Measurements from ENCODE around the gene PERM1. TPM values are rescaled to one million over a fixed set of nuclear protein-coding genes. Genes with fewer than 3 reads are reported as not detected.

Gene PERM1
- total RNA-seq, 2 donors from 2014 or later: not detected

DNA sequence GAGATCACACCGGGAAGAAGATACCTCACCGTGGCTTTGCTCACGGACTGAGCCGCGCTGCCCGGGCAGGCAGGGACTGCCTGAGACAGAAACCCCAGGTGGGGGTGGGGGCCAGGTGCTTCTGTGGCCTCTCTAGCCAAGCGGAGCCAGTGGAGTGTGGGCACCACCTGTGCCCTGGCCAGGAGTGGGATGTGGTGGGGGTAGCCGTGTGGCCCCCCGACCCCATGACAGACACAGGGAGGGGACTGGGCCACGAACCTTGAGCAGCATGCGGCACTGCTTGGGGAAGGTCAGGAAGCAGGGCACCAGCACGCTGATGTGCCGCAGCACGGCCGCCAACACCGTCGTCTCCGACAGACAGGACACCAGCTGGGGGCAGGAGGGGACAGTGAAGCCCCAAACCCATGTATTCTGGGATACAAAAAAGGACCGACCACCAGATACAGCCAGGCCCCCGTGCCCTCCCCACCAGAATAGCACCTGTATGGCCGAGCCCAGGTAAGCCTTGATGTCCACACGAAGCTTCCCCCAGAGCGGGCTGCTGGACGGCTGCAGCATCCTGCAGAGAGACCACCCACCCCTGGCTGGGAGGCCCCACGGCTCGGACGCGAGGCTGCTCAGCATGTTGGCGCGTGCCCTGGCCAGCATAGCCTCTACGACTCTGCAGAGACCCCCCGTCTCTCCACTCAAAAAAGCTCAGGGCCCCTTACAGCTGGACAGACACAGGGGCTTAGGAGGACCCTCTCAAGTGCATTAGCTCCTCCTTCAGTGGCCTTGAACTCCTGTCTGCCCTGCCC lies 28.2 kb downstream of the PERM1 start:
- peaks cover 12% of the 10 kb centered on the region for H3K4me1 Mint-ChIP-seq
- H3K27ac Mint-ChIP-seq: no peak overlapping the region
- H3K4me3 Mint-ChIP-seq: no peak overlapping the region
- no peaks in the 10 kb centered on the region for H3K27me3 ChIP-seq (ENCODE audit: control insufficient read depth, insufficient read depth, low read length, poor library complexity, severe bottlenecking)
- H3K9me3 Mint-ChIP-seq: no peaks in the 10 kb centered on the region
- WGBS, 2 experiments (ENCODE audit: insufficient coverage in 1 of 2, insufficient read length in 1 of 2): 88 to 92% methylated on average over 23 to 32 of the region's 32 CpGs
- no peak overlapping the region for H3K27ac ChIP-seq (ENCODE audit: low read depth, low read length)
- DNase-seq: no peak
- TF ChIP-seq, protein P1, sequence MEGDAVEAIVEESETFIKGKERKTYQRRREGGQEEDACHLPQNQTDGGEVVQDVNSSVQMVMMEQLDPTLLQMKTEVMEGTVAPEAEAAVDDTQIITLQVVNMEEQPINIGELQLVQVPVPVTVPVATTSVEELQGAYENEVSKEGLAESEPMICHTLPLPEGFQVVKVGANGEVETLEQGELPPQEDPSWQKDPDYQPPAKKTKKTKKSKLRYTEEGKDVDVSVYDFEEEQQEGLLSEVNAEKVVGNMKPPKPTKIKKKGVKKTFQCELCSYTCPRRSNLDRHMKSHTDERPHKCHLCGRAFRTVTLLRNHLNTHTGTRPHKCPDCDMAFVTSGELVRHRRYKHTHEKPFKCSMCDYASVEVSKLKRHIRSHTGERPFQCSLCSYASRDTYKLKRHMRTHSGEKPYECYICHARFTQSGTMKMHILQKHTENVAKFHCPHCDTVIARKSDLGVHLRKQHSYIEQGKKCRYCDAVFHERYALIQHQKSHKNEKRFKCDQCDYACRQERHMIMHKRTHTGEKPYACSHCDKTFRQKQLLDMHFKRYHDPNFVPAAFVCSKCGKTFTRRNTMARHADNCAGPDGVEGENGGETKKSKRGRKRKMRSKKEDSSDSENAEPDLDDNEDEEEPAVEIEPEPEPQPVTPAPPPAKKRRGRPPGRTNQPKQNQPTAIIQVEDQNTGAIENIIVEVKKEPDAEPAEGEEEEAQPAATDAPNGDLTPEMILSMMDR (conservative IDR thresholded peaks at IDR 0.05): no peak
- H3K36me3 Mint-ChIP-seq (ENCODE audit: low read depth): peaks cover 65% of the 10 kb centered on the region
- no peaks in the 10 kb centered on the region for H3K27me3 Mint-ChIP-seq (ENCODE audit: insufficient read depth)
- no peaks in the 10 kb centered on the region for H3K4me1 ChIP-seq (ENCODE audit: control insufficient read depth, insufficient read depth, low read length)
- peaks cover 76% of the 10 kb centered on the region for H3K36me3 ChIP-seq (ENCODE audit: control insufficient read depth, insufficient read depth, low read length)
- no peaks in the 10 kb centered on the region for H3K9me3 ChIP-seq (ENCODE audit: control insufficient read depth, low read length)
- H3K4me3 ChIP-seq (ENCODE audit: low read length): no peak overlapping the region
- no peak overlapping the region for H3K9ac ChIP-seq (ENCODE audit: extremely low read depth, low read length, poor library complexity, severe bottlenecking)

DNA sequence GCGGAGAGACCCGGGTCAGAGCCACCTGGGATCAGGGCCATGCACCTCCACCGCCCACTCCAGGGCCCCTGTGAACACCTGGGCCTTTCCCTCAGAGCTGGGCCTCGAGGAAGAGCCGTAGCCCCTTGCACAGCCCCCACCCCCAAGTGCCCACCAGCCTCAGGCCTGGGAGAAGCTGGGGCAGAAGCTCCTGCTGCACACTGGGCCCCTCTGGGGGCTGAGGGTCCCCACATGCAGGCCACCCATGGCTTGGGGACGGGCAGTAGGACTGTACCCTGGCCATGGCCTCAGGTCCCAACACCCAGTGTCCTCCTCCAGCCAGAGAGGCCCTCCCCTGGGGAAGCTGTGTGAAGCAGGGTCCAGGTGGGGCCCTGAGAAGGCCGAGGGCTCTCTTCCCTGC lies 29.3 kb downstream of the PERM1 start:
- no peaks in the 10 kb centered on the region for H3K27me3 ChIP-seq (ENCODE audit: control insufficient read depth, insufficient read depth, low read length, poor library complexity, severe bottlenecking)
- H3K36me3 ChIP-seq (ENCODE audit: control insufficient read depth, insufficient read depth, low read length): peaks cover 84% of the 10 kb centered on the region
- Mint-ChIP-seq H3K27ac (no peak overlapping the region), H3K4me3 (no peak overlapping the region), H3K27me3 (ENCODE audit: insufficient read depth) (no peaks in the 10 kb centered on the region), H3K9me3 (no peaks in the 10 kb centered on the region), H3K36me3 (ENCODE audit: low read depth) (peaks cover 71% of the 10 kb centered on the region), H3K4me1 (peaks cover 7% of the 10 kb centered on the region)
- 94 to 95% methylated on average over 5 to 7 of the region's 7 CpGs for WGBS, 2 experiments (ENCODE audit: insufficient coverage in 1 of 2, insufficient read length in 1 of 2)
- no peak overlapping the region for H3K27ac ChIP-seq (ENCODE audit: low read depth, low read length)
- H3K4me1 ChIP-seq (ENCODE audit: control insufficient read depth, insufficient read depth, low read length): no peaks in the 10 kb centered on the region
- no peak for DNase-seq
- no peaks in the 10 kb centered on the region for H3K9me3 ChIP-seq (ENCODE audit: control insufficient read depth, low read length)
- TF ChIP-seq, protein P1 (conservative IDR thresholded peaks at IDR 0.05): no peak
- no peak overlapping the region for H3K9ac ChIP-seq (ENCODE audit: extremely low read depth, low read length, poor library complexity, severe bottlenecking)
- H3K4me3 ChIP-seq (ENCODE audit: low read length): no peak overlapping the region

DNA sequence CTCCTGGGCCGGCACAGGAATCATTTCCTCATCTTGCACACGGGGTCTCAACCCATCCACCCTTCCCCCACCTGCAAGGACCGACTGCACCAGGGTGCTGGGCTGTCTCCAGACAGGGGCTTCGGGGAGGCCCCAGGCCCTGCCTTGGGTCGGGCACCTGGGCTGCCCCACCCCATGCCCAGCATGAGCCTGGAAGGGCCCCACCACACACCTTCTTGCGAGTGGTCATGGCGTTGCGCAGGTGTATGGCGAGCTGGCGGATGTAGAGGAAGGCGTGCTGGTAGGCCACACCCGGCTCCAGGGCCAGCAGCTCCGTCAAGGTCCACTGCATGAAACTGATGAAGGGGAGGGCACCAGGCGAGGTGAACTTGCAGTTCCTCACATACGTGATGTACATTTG lies 29.7 kb downstream of the PERM1 start:
- peaks cover 86% of the 10 kb centered on the region for H3K36me3 ChIP-seq (ENCODE audit: control insufficient read depth, insufficient read depth, low read length)
- peaks cover 4% of the 10 kb centered on the region for H3K4me1 Mint-ChIP-seq
- no peak overlapping the region for H3K27ac ChIP-seq (ENCODE audit: low read depth, low read length)
- H3K36me3 Mint-ChIP-seq (ENCODE audit: low read depth): peaks cover 70% of the 10 kb centered on the region
- H3K27me3 Mint-ChIP-seq (ENCODE audit: insufficient read depth): no peaks in the 10 kb centered on the region
- TF ChIP-seq, protein P1 (conservative IDR thresholded peaks at IDR 0.05): no peak
- H3K9me3 Mint-ChIP-seq: no peaks in the 10 kb centered on the region
- DNase-seq: no peak
- no peaks in the 10 kb centered on the region for H3K27me3 ChIP-seq (ENCODE audit: control insufficient read depth, insufficient read depth, low read length, poor library complexity, severe bottlenecking)
- no peak overlapping the region for H3K27ac Mint-ChIP-seq
- 94 to 95% methylated on average over 12 to 15 of the region's 15 CpGs for WGBS, 2 experiments (ENCODE audit: insufficient coverage in 1 of 2, insufficient read length in 1 of 2)
- no peaks in the 10 kb centered on the region for H3K4me1 ChIP-seq (ENCODE audit: control insufficient read depth, insufficient read depth, low read length)
- no peak overlapping the region for H3K9ac ChIP-seq (ENCODE audit: extremely low read depth, low read length, poor library complexity, severe bottlenecking)
- no peaks in the 10 kb centered on the region for H3K9me3 ChIP-seq (ENCODE audit: control insufficient read depth, low read length)
- no peak overlapping the region for H3K4me3 ChIP-seq (ENCODE audit: low read length)
- H3K4me3 Mint-ChIP-seq: no peak overlapping the region
